ENCODE results near the gene ARSG.
"Not testable (repeated sequence)": the region's sequence is repeated elsewhere in the genome, so short reads cannot be mapped to it uniquely, and the experiment has no call there.

ARSG gene

DNA sequence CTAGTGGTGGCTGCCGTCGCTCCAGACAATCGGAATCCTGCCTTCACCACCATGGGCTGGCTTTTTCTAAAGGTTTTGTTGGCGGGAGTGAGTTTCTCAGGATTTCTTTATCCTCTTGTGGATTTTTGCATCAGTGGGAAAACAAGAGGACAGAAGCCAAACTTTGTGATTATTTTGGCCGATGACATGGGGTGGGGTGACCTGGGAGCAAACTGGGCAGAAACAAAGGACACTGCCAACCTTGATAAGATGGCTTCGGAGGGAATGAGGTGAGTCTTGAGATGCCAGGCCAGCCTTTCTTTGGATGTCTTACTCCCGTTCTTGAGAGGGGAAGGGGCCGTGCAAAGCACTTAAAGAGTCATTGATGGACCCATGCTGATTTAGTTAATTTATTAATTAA is 16.1 kb downstream of the ARSG start:
- Histone ChIP-seq H3K4me3 (ENCODE audit: low read depth, low read length) (no peak overlapping the region), H3K27ac (no peak overlapping the region), H3K9me3 (ENCODE audit: severe bottlenecking) (no peaks in the 10 kb centered on the region), H3K27me3 (ENCODE audit: insufficient read depth, low read depth, severe bottlenecking) (no peaks in the 10 kb centered on the region), H3K36me3 (no peaks in the 10 kb centered on the region)
- no peak for TF ChIP-seq CTCF (IDR thresholded peaks at IDR 0.05; ENCODE audit: low read depth, low read length)
- no peak for DNase-seq

GRCh38 chr17:68308486-68308885 is 17.2 kb downstream of the ARSG start:
- not testable (repeated sequence) for H3K36me3 ChIP-seq; H3K9me3 ChIP-seq (ENCODE audit: severe bottlenecking); DNase-seq; H3K27ac ChIP-seq; H3K4me3 ChIP-seq (ENCODE audit: low read depth, low read length); H3K27me3 ChIP-seq (ENCODE audit: insufficient read depth, low read depth, severe bottlenecking)

DNA sequence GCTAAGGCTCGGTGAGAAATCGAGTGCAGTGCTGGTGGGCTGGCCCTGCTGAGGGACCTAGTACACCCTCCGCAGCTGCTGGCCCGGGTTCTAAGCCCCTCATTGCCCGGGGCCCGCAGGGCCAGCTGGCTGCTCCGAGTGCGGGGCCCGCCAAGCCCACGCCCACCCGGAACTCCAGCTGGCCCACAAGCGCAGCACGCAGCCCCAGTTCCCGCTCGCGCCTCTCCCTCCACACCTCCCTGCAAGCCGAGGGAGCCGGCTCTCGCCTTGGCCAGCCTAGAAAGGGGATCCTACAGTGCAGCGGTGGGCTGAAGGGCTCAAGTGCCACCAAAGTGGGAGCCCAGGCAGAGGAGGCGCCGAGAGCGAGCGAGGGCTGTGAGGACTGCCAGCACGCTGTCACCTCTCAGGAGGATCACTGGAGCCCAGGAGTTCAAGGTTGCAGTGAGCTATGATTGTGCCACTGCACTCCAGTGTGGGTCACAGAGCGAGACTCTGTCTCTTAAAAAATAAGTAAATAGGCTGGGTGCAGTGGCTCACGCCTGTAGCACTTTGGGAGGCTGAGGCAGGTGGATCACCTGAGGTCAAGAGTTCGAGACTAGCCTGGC is 17.9 kb downstream of the ARSG start:
- H3K36me3 ChIP-seq; H3K27me3 ChIP-seq (ENCODE audit: insufficient read depth, low read depth, severe bottlenecking); H3K4me3 ChIP-seq (ENCODE audit: low read depth, low read length); H3K27ac ChIP-seq; H3K9me3 ChIP-seq (ENCODE audit: severe bottlenecking); DNase-seq: not testable (repeated sequence)

- DNase-seq, result no peak
- Histone ChIP-seq H3K27ac (no peak overlapping the region), H3K36me3 (no peaks in the 10 kb centered on the region), H3K27me3 (ENCODE audit: insufficient read depth, low read depth, severe bottlenecking) (no peaks in the 10 kb centered on the region), H3K4me3 (ENCODE audit: low read depth, low read length) (no peak overlapping the region), H3K9me3 (ENCODE audit: severe bottlenecking) (no peaks in the 10 kb centered on the region)
- no peak for TF ChIP-seq CTCF (IDR thresholded peaks at IDR 0.05; ENCODE audit: low read depth, low read length)
Observed at GRCh38 chr17:68310152-68310551, 18.9 kb downstream of the ARSG start.

DNA sequence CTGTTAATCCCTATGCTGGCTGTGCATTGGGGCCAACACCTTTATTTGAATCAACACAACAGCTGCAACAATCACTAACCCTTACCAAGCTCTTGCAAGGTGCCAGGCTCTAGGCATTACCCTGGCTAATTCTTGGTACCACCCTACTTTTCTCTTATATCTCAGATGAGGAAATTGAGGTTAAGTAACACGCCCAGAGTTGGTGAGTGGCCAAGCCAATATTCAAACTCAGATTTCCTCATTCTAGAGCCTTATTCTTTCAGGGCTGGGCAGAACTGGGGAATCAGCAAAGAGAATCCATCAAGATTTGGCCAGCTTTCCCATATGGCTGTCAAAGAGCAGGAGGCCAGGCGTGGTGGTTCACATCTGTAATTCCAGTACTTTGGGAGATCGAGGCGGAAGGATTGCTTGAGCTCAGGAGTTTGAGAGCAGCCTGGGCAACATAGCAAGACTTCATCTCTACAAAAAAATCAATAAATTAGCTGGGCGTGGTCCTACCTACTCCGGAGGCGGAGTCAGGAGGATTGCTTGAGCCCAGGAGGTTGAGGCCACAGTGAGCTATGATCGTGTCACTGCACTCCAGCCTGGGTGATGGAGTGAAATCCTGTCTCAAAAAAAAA is 23.7 kb downstream of the ARSG start:
- DNase-seq, result no peak
- no peaks in the 10 kb centered on the region for H3K27me3 ChIP-seq (ENCODE audit: insufficient read depth, low read depth, severe bottlenecking)
- no peak overlapping the region for H3K27ac ChIP-seq
- no peak overlapping the region for H3K4me3 ChIP-seq (ENCODE audit: low read depth, low read length)
- H3K9me3 ChIP-seq (ENCODE audit: severe bottlenecking), result no peaks in the 10 kb centered on the region
- no peak for TF ChIP-seq CTCF (IDR thresholded peaks at IDR 0.05; ENCODE audit: low read depth, low read length)
- H3K36me3 ChIP-seq, result no peaks in the 10 kb centered on the region

DNA sequence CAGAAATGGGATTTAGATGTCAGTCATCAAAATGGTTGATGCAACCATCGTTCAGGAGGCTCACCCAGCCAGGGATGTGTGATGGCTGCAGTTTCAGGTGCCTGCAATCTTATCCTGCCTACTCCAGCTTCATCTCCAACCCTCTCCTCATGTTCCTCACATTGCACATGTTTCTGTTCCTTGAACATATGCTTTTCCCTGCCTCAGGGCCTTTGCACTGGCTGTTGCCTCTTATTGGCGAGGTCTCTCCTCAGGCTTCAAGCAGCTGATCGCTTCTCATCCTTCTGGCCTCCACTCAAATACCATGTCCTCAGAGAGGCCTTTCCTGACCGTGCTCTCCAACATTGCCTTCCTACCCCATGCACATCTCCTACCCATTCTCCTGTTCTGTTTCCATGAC is 24.6 kb downstream of the ARSG start:
- H3K36me3 ChIP-seq, result no peaks in the 10 kb centered on the region
- TF ChIP-seq CTCF (IDR thresholded peaks at IDR 0.05; ENCODE audit: low read depth, low read length), result no peak
- no peak overlapping the region for H3K4me3 ChIP-seq (ENCODE audit: low read depth, low read length)
- no peak overlapping the region for H3K27ac ChIP-seq
- no peaks in the 10 kb centered on the region for H3K27me3 ChIP-seq (ENCODE audit: insufficient read depth, low read depth, severe bottlenecking)
- no peaks in the 10 kb centered on the region for H3K9me3 ChIP-seq (ENCODE audit: severe bottlenecking)
- no peak for DNase-seq

DNA sequence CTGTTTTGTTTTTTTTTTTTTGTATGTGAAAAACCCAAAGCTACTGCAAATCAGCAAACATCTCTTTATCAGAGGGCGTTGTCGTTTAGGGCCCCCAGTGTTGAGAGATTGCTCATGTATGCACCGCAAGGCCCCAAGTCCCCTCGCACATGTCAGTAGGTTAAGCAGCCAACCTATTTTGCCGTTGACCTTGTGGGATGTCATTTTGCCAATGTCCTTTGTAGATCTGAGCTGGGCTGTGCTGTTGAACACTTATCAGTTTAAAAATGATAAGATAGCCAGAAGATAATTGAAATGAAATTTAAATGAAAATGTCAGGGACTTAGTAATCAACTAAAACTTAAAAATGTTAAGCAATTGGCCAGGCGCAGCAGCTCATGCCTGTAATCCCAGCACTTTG is 26.2 kb downstream of the ARSG start:
- no peak for DNase-seq
- TF ChIP-seq CTCF (IDR thresholded peaks at IDR 0.05; ENCODE audit: low read depth, low read length), result no peak
- no peaks in the 10 kb centered on the region for H3K36me3 ChIP-seq
- H3K4me3 ChIP-seq (ENCODE audit: low read depth, low read length), result no peak overlapping the region
- no peaks in the 10 kb centered on the region for H3K9me3 ChIP-seq (ENCODE audit: severe bottlenecking)
- H3K27ac ChIP-seq, result no peak overlapping the region
- no peaks in the 10 kb centered on the region for H3K27me3 ChIP-seq (ENCODE audit: insufficient read depth, low read depth, severe bottlenecking)
